ENCODE results near the gene YPEL2. TPM values are rescaled to one million over a fixed set of nuclear protein-coding genes. Genes with fewer than 3 reads are reported as not detected.

Gene YPEL2
- total RNA-seq, 2 experiments from 2014 or later = 7.6 to 9.4 TPM

GRCh38 chr17:59441464-59442096 lies 110.1 kb downstream of the YPEL2 start:
- CTCF ChIA-PET = interaction anchor here (0.6 to 11.7 kb wide), 20 partner anchors 14 to 1761 kb away, joined by 3 to 241 read pairs (median 4); partner anchors contain the start of gene YPEL2
- peaks cover 48% of the 10 kb centered on the region for H3K4me1 Mint-ChIP-seq (ENCODE audit: low read depth)

GRCh38 chr17:59443106-59443505 lies 111.7 kb downstream of the YPEL2 start:
- H3K27ac Mint-ChIP-seq = no peak overlapping the region
- intact Hi-C loops (cut with micrococcal nuclease) = no loop called here
- ChIA-PET CTCF (interaction anchor here (0.8 to 11.7 kb wide), 4 partner anchors 9 to 128 kb away, joined by 3 to 241 read pairs (median 118); partner anchors contain the start of gene YPEL2), POLR2A (interaction anchor here (0.6 kb wide), 1 partner anchor 72 kb away, joined by 3 read pairs; no protein-coding TSS in a partner anchor)
- H3K4me3 Mint-ChIP-seq = no peak overlapping the region
- peaks cover 34% of the 10 kb centered on the region for H3K4me1 Mint-ChIP-seq (ENCODE audit: low read depth)
- no peaks in the 10 kb centered on the region for H3K36me3 Mint-ChIP-seq
- no peaks in the 10 kb centered on the region for H3K27me3 Mint-ChIP-seq
- no peak for DNase-seq
- no peaks in the 10 kb centered on the region for H3K9me3 Mint-ChIP-seq

More at GRCh38 chr17:59441464-59442096, 110.1 kb downstream of the YPEL2 start:
- intact Hi-C loops (cut with micrococcal nuclease) = loop anchor here (2.0 kb wide), 1 partner anchor 221 kb away; the partner anchor contains the start of gene GDPD1
- Mint-ChIP-seq H3K27me3 (no peaks in the 10 kb centered on the region), H3K9me3 (no peaks in the 10 kb centered on the region), H3K27ac (peak overlapping the region; percentile 91), H3K36me3 (no peaks in the 10 kb centered on the region), H3K4me3 (peak overlapping the region; percentile 59)
- DNase-seq = no peak
- POLR2A ChIA-PET = interaction anchor here (0.6 to 1.5 kb wide), 5 partner anchors 9 to 131 kb away, joined by 3 to 9 read pairs (median 5); no protein-coding TSS in a partner anchor

Small RNA genes lying within 50 kb of the gene (microRNA-seq; reads per million reads assigned to microRNA genes)
- gene MIR4729 (ENCODE audit: borderline microRNAs expressed, borderline number of aligned reads, borderline replicate concordance) = not detected

Other genes with a start within 250 kb of the YPEL2 start
- gene TRIM37, start 224.8 kb upstream of the YPEL2 start, total RNA-seq = 10 to 100 TPM; 21.4 to 27.3 TPM
- 10 to 100 TPM; 83.5 to 83.9 TPM for gene SKA2, start 176.5 kb upstream of the YPEL2 start, total RNA-seq
- gene PRR11, start 175.9 kb upstream of the YPEL2 start, total RNA-seq = 10 to 100 TPM; 67.3 to 70.2 TPM
- 10 to 100 TPM; 15.3 to 15.8 TPM for gene SMG8, start 121.6 kb upstream of the YPEL2 start, total RNA-seq
- gene GDPD1, start 111.1 kb upstream of the YPEL2 start, total RNA-seq = 1 to 10 TPM; 2.9 to 3.5 TPM
- 10 to 100 TPM; 17.9 to 19.0 TPM for gene DHX40, start 234.0 kb downstream of the YPEL2 start, total RNA-seq

Data from activated CD4-positive, alpha-beta memory T cell treated with anti-CD3 and anti-CD28 coated beads for 36 hours (primary cell).